Mucosa of descending colon (tissue), 3 donors: ENCODE measurements around the gene PITHD1. TPM values are rescaled to one million over a fixed set of nuclear protein-coding genes. Genes with fewer than 3 reads are reported as not detected.

ENCODE experiments used
- ATAC-seq: fragments of 200-7000 bp; cut with Tn5 transposase; one replicate; pipeline ENCODE4 v1.9.1; 2020; ENCODE audit warnings: mild to moderate bottlenecking, moderate library complexity
- DNase-seq, 3 donors: peaks; one replicate each; pipeline ENCODE4 v3.0.0-alpha.2; 2020
- H3K36me3 ChIP-seq: fragments of 200-600 bp; one replicate; pipeline ENCODE4 v1.8.0; 2021; ENCODE audit warnings: low read depth, mild to moderate bottlenecking
- H3K4me1 ChIP-seq: fragments of 200-600 bp; one replicate; pipeline ENCODE4 v1.8.0; 2021; ENCODE audit warnings: low read depth, mild to moderate bottlenecking
- H3K4me3 ChIP-seq: fragments of 200-600 bp; one replicate; pipeline ENCODE4 v1.8.0; 2021; ENCODE audit warnings: mild to moderate bottlenecking
- H3K9me3 ChIP-seq: fragments of 200-600 bp; one replicate; pipeline ENCODE4 v1.8.0; 2021; ENCODE audit warnings: mild to moderate bottlenecking
- CTCF ChIP-seq: fragments of 200-600 bp; IDR thresholded peaks from one replicate; pipeline ENCODE4 v1.8.0; 2022; ENCODE audit warnings: antibody characterized with exemption, mild to moderate bottlenecking
- intact Hi-C, 2 donors: fragments of 100-400 bp; cut with DNase I in 1 of 2; cut with micrococcal nuclease in 1 of 2; formaldehyde crosslinking; loops; one replicate each; pipeline versions ENCODE4 v1.11.0 to v1.11.1; 2022; cut with DNase I, micrococcal nuclease
- total RNA-seq, 3 donors: library from RNA; stranded (reverse); fragmentation: NEBNext Ultra II Directional in 2 of 3; extraction: Animal tissue kit (Norgen Biotek cat#: 25700) in 2 of 3; gene quantifications; one replicate each; pipeline versions ENCODE4 v1.2.1 to v1.2.4, GENCODE V29; 2021 to 2023
- donor health status: DM: no; HTN: no; CAD: no; lungs with moderate emphysema.
- donor health status: DM: no; HTN: no; CAD: no.
- donor health status: DM: no; HTN: yes; CAD: no.

The PITHD1 gene
- total RNA-seq, 3 donors from 2014 or later: 38.9 to 53.2 (median 39.6) TPM

GRCh38 chr1:23742670-23743286 is 35.4 kb upstream of the PITHD1 start:
- H3K9me3 ChIP-seq: no peaks in the 10 kb centered on the region
- DNase-seq: peak in 2 of 3 donors; percentile 48 to 67
- ATAC-seq: peak; percentile 28
- intact Hi-C loops: no loop called here
- peak overlapping the region; percentile 98 for H3K4me3 ChIP-seq
- peaks cover 17% of the 10 kb centered on the region for H3K4me1 ChIP-seq
- no peaks in the 10 kb centered on the region for H3K36me3 ChIP-seq
- no peak for TF ChIP-seq CTCF

- no peaks in the 10 kb centered on the region for H3K36me3 ChIP-seq
- H3K9me3 ChIP-seq: no peaks in the 10 kb centered on the region
- DNase-seq: peak; percentile 82 to 88 (median 87)
- peak within 1 kb of the TSS; percentile 98 for H3K4me3 ChIP-seq
- intact Hi-C loops: no loop called here
- ATAC-seq: peak; percentile 96
- TF ChIP-seq CTCF: no peak
- H3K4me1 ChIP-seq: peaks cover 17% of the 10 kb centered on the region
Observed at GRCh38 chr1:23743287-23744152, 34.7 kb upstream of the PITHD1 start, which contains the start of gene ELOA. Gene ELOA (plus strand): TSS chr1:23743471. CDS start chr1:23743504, 33 bp downstream.

GRCh38 chr1:23745515-23745914 is 32.7 kb upstream of the PITHD1 start:
- DNase-seq (no peak), ATAC-seq (peak; percentile 31)
- H3K36me3 ChIP-seq: peaks cover 4% of the 10 kb centered on the region
- no peaks in the 10 kb centered on the region for H3K9me3 ChIP-seq
- no peak overlapping the region for H3K4me3 ChIP-seq
- no peak for TF ChIP-seq CTCF
- peaks cover 17% of the 10 kb centered on the region for H3K4me1 ChIP-seq
- intact Hi-C loops: no loop called here

GRCh38 chr1:23748016-23748415 is 30.2 kb upstream of the PITHD1 start:
- intact Hi-C loops: no loop called here
- no peak for ATAC-seq

More at GRCh38 chr1:23748016-23748415, 30.2 kb upstream of the PITHD1 start:
- no peak for TF ChIP-seq CTCF
- Histone ChIP-seq H3K4me1 (peaks cover 17% of the 10 kb centered on the region), H3K9me3 (no peaks in the 10 kb centered on the region), H3K36me3 (peaks cover 10% of the 10 kb centered on the region), H3K4me3 (no peak overlapping the region)
- no peak for DNase-seq
